Motor neuron (in vitro differentiated cells): Measurements from ENCODE around the gene SLC22A7. TPM values are rescaled to one million over a fixed set of nuclear protein-coding genes. Genes with fewer than 3 reads are reported as not detected.

Source experiments
- ATAC-seq, 8 experiments: fragments of 200-7000 bp; cut with Tn5 transposase; replicated peaks in 6 of 8; 2 replicates each; pipeline ENCODE4 v1.8.0; 2021; ENCODE audit warnings: mild to moderate bottlenecking in 8 of 8, moderate library complexity in 8 of 8
- H3K27ac ChIP-seq, 2 donors: fragments of 250-450 bp; sonication (Bioruptor Pico); 2 replicates each; pipeline ENCODE4 v1.9.0; 2021; ENCODE audit warnings: antibody characterized with exemption in 2 of 2, mild to moderate bottlenecking in 2 of 2, moderate library complexity in 1 of 2
- H3K4me1 ChIP-seq, 2 donors: fragments of 250-450 bp; sonication (Bioruptor Pico); replicated peaks in 1 of 2; 2 replicates each; pipeline ENCODE4 v1.6.1; 2021; ENCODE audit warnings: antibody characterized with exemption in 2 of 2, mild to moderate bottlenecking in 2 of 2, moderate library complexity in 1 of 2
- H3K4me3 ChIP-seq, 5 donors: fragments of 250-450 bp; sonication (Bioruptor Pico); 2 replicates each; pipeline ENCODE4 v1.9.0; 2021; ENCODE audit warnings: antibody characterized with exemption in 5 of 5, mild to moderate bottlenecking in 5 of 5, moderate library complexity in 4 of 5
- WGBS, 10 experiments: fragments of 450-650 bp; shearing (Covaris generic); methylation state at CpG; one replicate each; pipeline ENCODE4 v1.0.0; 2022; 5-methylcytosine and 5-hydroxymethylcytosine counted together
- in situ Hi-C, 9 experiments: fragments of 400-800 bp; cut with MboI; loops; one replicate each; pipeline ENCODE4 v1.15.0; 2021; ENCODE audit warnings: low sequenced_read_pairs in 9 of 9, low pct_unique_long_range_greater_than_20kb in 2 of 9; ENCODE audit not compliant: unreplicated experiment in 9 of 9
- total RNA-seq, 8 experiments: library from RNA; unstranded; fragments of 300-600 nt; gene quantifications; 2 replicates each; pipeline versions ENCODE4 v1.2.3 to v1.2.4, GENCODE V29; 2022

Gene SLC22A7
- total RNA-seq, 8 experiments from 2014 or later: 0.23 to 0.78 (median 0.63) TPM; not detected in 3

GRCh38 chr6:43258807-43259686 is 39.0 kb upstream of the SLC22A7 start:
- no peak overlapping the region for H3K27ac ChIP-seq
- in situ Hi-C loops: loop anchor here in 2 of 9 experiments (25.0 kb wide), 2 partner anchors 178 to 253 kb away; partner anchors contain the start of genes ABCC10 (in 1 of the 2), LRRC73 (in 1 of the 2), POLR1C (in 1 of the 2) and YIPF3 (in 1 of the 2)

GRCh38 chr6:43260791-43261190 is 37.3 kb upstream of the SLC22A7 start:
- in situ Hi-C loops: loop anchor here in 3 of 9 experiments (10.0 to 25.0 kb wide), 3 partner anchors 74 to 252 kb away; partner anchors contain the start of genes ABCC10 (in 1 of the 3), LRRC73 (in 1 of the 3), POLR1C (in 1 of the 3) and YIPF3 (in 1 of the 3)
- no peak for ATAC-seq
- Histone ChIP-seq H3K4me3 (no peak overlapping the region), H3K27ac (no peak overlapping the region), H3K4me1 (no peaks in the 10 kb centered on the region)
- 61 to 100% (median 73%) methylated on average over 1 to 3 of the region's 4 CpGs; no CpG with 5 or more reads in 3 of the 10 experiments for WGBS, 10 experiments

More at GRCh38 chr6:43258807-43259686, 39.0 kb upstream of the SLC22A7 start:
- no peak for ATAC-seq
- no peaks in the 10 kb centered on the region for H3K4me1 ChIP-seq
- 0 to 100% (median 73%) methylated on average over 1 to 7 of the region's 30 CpGs; no CpG with 5 or more reads in 5 of the 10 experiments for WGBS, 10 experiments
- no peak overlapping the region for H3K4me3 ChIP-seq

GRCh38 chr6:43261198-43261597 is 36.9 kb upstream of the SLC22A7 start:
- Histone ChIP-seq H3K4me3 (no peak overlapping the region), H3K27ac (no peak overlapping the region), H3K4me1 (no peaks in the 10 kb centered on the region)
- in situ Hi-C loops: loop anchor here in 3 of 9 experiments (10.0 to 25.0 kb wide), 3 partner anchors 74 to 251 kb away; partner anchors contain the start of genes ABCC10 (in 1 of the 3), LRRC73 (in 1 of the 3), POLR1C (in 1 of the 3) and YIPF3 (in 1 of the 3)
- WGBS, 10 experiments: 0 to 100% (median 88%) methylated on average over 1 to 3 of the region's 5 CpGs; no CpG with 5 or more reads in 6 of the 10 experiments
- ATAC-seq: no peak

- peak in 3 of 8 experiments; percentile 5 to 55 (median 15) for ATAC-seq
- Histone ChIP-seq H3K4me1 (peaks cover 0 to 3% of the 10 kb centered on the region in 2 donors), H3K4me3 (no peak overlapping the region), H3K27ac (no peak overlapping the region)
- WGBS, 10 experiments: 20 to 100% (median 70%) methylated on average over 1 to 8 of the region's 14 CpGs; no CpG with 5 or more reads in 3 of the 10 experiments
- in situ Hi-C loops: loop anchor here in 3 of 9 experiments (10.0 to 25.0 kb wide), 3 partner anchors 73 to 250 kb away; partner anchors contain the start of genes ABCC10 (in 1 of the 3), LRRC73 (in 1 of the 3), POLR1C (in 1 of the 3) and YIPF3 (in 1 of the 3)
Observed at GRCh38 chr6:43262000-43262779, 35.9 kb upstream of the SLC22A7 start.

DNA sequence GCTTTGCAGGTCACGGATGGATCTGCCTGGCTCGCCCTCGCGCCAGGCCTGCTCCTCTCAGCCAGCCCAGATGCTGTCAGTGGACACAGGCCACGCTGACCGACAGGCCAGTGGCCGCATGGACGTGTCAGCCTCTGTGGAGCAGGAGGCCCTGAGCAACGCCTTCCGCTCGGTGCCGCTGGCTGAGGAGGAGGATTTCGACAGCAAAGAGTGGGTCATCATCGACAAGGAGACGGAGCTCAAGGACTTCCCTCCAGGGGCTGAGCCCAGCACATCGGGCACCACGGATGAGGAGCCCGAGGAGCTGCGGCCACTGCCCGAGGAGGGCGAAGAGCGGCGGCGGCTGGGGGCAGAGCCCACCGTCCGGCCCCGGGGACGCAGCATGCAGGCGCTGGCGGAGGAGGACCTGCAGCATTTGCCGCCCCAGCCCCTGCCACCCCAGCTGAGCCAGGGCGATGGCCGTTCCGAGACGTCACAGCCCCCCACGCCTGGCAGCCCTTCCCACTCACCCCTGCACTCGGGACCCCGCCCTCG is 35.2 kb upstream of the SLC22A7 start:
- in situ Hi-C loops: loop anchor here in 3 of 9 experiments (10.0 to 25.0 kb wide), 3 partner anchors 72 to 249 kb away; partner anchors contain the start of genes ABCC10 (in 1 of the 3), LRRC73 (in 1 of the 3), POLR1C (in 1 of the 3) and YIPF3 (in 1 of the 3)
- Histone ChIP-seq H3K4me1 (peaks cover 0 to 10% of the 10 kb centered on the region in 2 donors), H3K27ac (no peak overlapping the region), H3K4me3 (no peak overlapping the region)
- 78 to 85% (median 83%) methylated on average over 1 to 13 of the region's 39 CpGs; no CpG with 5 or more reads in 5 of the 10 experiments for WGBS, 10 experiments
- peak in 3 of 8 experiments; percentile 1 to 21 (median 13) for ATAC-seq

GRCh38 chr6:43263314-43264178 is 34.5 kb upstream of the SLC22A7 start:
- Histone ChIP-seq H3K27ac (no peak overlapping the region), H3K4me3 (no peak overlapping the region), H3K4me1 (peaks cover 3 to 17% of the 10 kb centered on the region in 2 donors)
- peak; percentile 62 to 98 (median 78) for ATAC-seq
- in situ Hi-C loops: loop anchor here in 3 of 9 experiments (10.0 to 25.0 kb wide), 3 partner anchors 71 to 249 kb away; partner anchors contain the start of genes ABCC10 (in 1 of the 3), LRRC73 (in 1 of the 3), POLR1C (in 1 of the 3) and YIPF3 (in 1 of the 3)
- WGBS, 10 experiments: 11 to 57% (median 29%) methylated on average over 2 to 7 of the region's 12 CpGs; no CpG with 5 or more reads in 7 of the 10 experiments

- ATAC-seq: no peak
- 29 to 87% (median 73%) methylated on average over 1 to 5 of the region's 5 CpGs; no CpG with 5 or more reads in 3 of the 10 experiments for WGBS, 10 experiments
- in situ Hi-C loops: loop anchor here in 3 of 9 experiments (10.0 to 25.0 kb wide), 3 partner anchors 70 to 248 kb away; partner anchors contain the start of genes ABCC10 (in 1 of the 3), LRRC73 (in 1 of the 3), POLR1C (in 1 of the 3) and YIPF3 (in 1 of the 3)
Observed at GRCh38 chr6:43264599-43265145, 33.4 kb upstream of the SLC22A7 start.

DNA sequence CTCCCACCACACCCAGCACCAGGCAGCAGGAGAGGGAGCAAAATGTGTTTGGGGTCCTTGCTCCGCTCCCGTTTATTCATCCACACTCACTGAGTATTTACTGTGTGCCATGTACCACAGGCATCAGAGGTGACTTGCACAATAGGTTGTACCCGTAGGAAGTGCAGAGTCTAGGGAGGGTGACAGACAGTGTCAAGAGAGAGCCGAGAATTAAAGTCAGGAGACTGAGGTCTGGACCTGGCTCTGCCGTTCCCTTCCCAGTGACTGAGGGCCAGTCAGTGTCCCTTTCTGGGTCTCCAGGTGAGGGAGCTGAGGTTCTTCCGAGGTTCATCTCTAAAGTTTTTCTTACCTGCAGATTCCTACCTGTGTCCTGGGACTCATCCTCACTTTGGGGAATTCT is 32.5 kb upstream of the SLC22A7 start:
- in situ Hi-C loops: loop anchor here in 3 of 9 experiments (10.0 to 25.0 kb wide), 3 partner anchors 69 to 247 kb away; partner anchors contain the start of genes ABCC10 (in 1 of the 3), LRRC73 (in 1 of the 3), POLR1C (in 1 of the 3) and YIPF3 (in 1 of the 3)
- peaks cover 3 to 25% of the 10 kb centered on the region in 2 donors for H3K4me1 ChIP-seq
- H3K4me3 ChIP-seq: no peak overlapping the region
- H3K27ac ChIP-seq: no peak overlapping the region
- 40 to 100% (median 95%) methylated on average over 1 to 5 of the region's 6 CpGs; no CpG with 5 or more reads in 6 of the 10 experiments for WGBS, 10 experiments
- no peak for ATAC-seq

More at GRCh38 chr6:43264599-43265145, 33.4 kb upstream of the SLC22A7 start:
- H3K4me1 ChIP-seq: peaks cover 3 to 18% of the 10 kb centered on the region in 2 donors
- H3K27ac ChIP-seq: no peak overlapping the region
- H3K4me3 ChIP-seq: no peak overlapping the region

GRCh38 chr6:43267619-43268354 is 30.3 kb upstream of the SLC22A7 start:
- 14 to 100% (median 42%) methylated on average over 1 to 4 of the region's 7 CpGs; no CpG with 5 or more reads in 3 of the 10 experiments for WGBS, 10 experiments
- Histone ChIP-seq H3K4me3 (no peak overlapping the region), H3K27ac (no peak overlapping the region), H3K4me1 (peaks cover 3 to 27% of the 10 kb centered on the region in 2 donors)
- peak in 5 of 8 experiments; percentile 13 to 58 (median 42) for ATAC-seq
- in situ Hi-C loops: loop anchor here in 3 of 9 experiments (10.0 to 25.0 kb wide), 3 partner anchors 67 to 245 kb away; partner anchors contain the start of genes ABCC10 (in 1 of the 3), LRRC73 (in 1 of the 3), POLR1C (in 1 of the 3) and YIPF3 (in 1 of the 3)

- in situ Hi-C loops: loop anchor here in 3 of 9 experiments (10.0 to 25.0 kb wide), 3 partner anchors 66 to 244 kb away; partner anchors contain the start of genes ABCC10 (in 1 of the 3), LRRC73 (in 1 of the 3), POLR1C (in 1 of the 3) and YIPF3 (in 1 of the 3)
- peak in 5 of 8 experiments; percentile 23 to 44 (median 39) for ATAC-seq
- 42 to 100% (median 79%) methylated on average over 1 to 3 of the region's 3 CpGs; no CpG with 5 or more reads in 4 of the 10 experiments for WGBS, 10 experiments
- H3K27ac ChIP-seq: no peak overlapping the region
- no peak overlapping the region for H3K4me3 ChIP-seq
- H3K4me1 ChIP-seq: peaks cover 3 to 27% of the 10 kb centered on the region in 2 donors
Observed at GRCh38 chr6:43268355-43268700, 29.7 kb upstream of the SLC22A7 start.
